22Rv1 (cell line): ENCODE data around the gene BCO2.

Experiments used
- ZFX ChIP-seq: fragments of 450-650 bp; IDR thresholded peaks from 2 replicates; pipeline ENCODE4 v1.6.1; 2017; ENCODE audit warnings: antibody characterized with exemption, borderline replicate concordance
- TF ChIP-seq, protein P1 (sequence below): fragments of 450-650 bp; IDR thresholded peaks from 2 replicates; pipeline ENCODE4 v1.5.1; 2017; ENCODE audit warnings: mild to moderate bottlenecking

- TF ChIP-seq, protein P1, sequence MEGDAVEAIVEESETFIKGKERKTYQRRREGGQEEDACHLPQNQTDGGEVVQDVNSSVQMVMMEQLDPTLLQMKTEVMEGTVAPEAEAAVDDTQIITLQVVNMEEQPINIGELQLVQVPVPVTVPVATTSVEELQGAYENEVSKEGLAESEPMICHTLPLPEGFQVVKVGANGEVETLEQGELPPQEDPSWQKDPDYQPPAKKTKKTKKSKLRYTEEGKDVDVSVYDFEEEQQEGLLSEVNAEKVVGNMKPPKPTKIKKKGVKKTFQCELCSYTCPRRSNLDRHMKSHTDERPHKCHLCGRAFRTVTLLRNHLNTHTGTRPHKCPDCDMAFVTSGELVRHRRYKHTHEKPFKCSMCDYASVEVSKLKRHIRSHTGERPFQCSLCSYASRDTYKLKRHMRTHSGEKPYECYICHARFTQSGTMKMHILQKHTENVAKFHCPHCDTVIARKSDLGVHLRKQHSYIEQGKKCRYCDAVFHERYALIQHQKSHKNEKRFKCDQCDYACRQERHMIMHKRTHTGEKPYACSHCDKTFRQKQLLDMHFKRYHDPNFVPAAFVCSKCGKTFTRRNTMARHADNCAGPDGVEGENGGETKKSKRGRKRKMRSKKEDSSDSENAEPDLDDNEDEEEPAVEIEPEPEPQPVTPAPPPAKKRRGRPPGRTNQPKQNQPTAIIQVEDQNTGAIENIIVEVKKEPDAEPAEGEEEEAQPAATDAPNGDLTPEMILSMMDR, result no peak
- no peak for TF ChIP-seq ZFX
These were observed 4.3 kb downstream of the BCO2 start for GRCh38 chr11:112179601-112180000.
